Ectodermal cell (in vitro differentiated cells): ENCODE measurements around the gene MS4A5.

ENCODE experiments used
- H3K27ac ChIP-seq: 2 replicates; pipeline ENCODE4 v1.7.0; 2013; ENCODE audit warnings: mild to moderate bottlenecking, low read depth, low read length; ENCODE audit not compliant: insufficient read depth, poor library complexity, severe bottlenecking
- H3K27me3 ChIP-seq: 2 replicates; pipeline ENCODE4 v1.7.0; 2013; ENCODE audit warnings: mild to moderate bottlenecking, low read length; ENCODE audit not compliant: insufficient read depth, control insufficient read depth, poor library complexity, severe bottlenecking
- H3K36me3 ChIP-seq: one replicate; pipeline ENCODE4 v1.7.0; 2013; ENCODE audit warnings: low read length; ENCODE audit not compliant: control insufficient read depth, insufficient read depth
- H3K4me1 ChIP-seq: one replicate; pipeline ENCODE4 v1.7.0; 2013; ENCODE audit warnings: low read length; ENCODE audit not compliant: control insufficient read depth, insufficient read depth
- H3K4me3 ChIP-seq: 2 replicates; pipeline ENCODE4 v1.7.0; 2013; ENCODE audit warnings: low read depth, low read length, control low read depth; ENCODE audit not compliant: insufficient read depth
- H3K9me3 ChIP-seq: 2 replicates; pipeline ENCODE4 v1.7.0; 2013; ENCODE audit warnings: mild to moderate bottlenecking, low read length, moderate library complexity; ENCODE audit not compliant: control insufficient read depth
- whole genome bisulfite sequencing, 2 experiments: methylation state at CpG; one replicate each; pipeline ENCODE4 v1.1.7; 2013; ENCODE audit warnings: missing lambda C conversion rate in 2 of 2; 5-methylcytosine and 5-hydroxymethylcytosine counted together

The MS4A5 gene

DNA sequence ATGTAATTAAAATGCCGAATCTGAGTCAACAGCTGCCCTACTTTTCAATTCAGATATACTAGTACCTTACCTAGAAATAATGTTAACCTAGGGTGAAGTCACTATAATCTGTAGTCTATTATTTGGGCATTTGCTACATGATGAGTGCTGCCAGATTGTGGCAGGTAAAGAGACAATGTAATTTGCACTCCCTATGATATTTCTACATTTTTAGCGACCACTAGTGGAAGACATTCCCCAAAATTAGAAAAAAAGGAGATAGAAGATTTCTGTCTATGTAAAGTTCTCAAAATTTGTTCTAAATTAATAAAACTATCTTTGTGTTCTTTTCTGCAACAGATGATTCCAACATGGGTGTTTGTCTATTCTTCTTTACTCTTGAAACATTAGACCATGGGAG is 40.4 kb downstream of the MS4A5 start:
- Histone ChIP-seq H3K36me3 (no peaks in the 10 kb centered on the region), H3K27ac (no peak overlapping the region), H3K27me3 (no peaks in the 10 kb centered on the region), H3K4me3 (no peak overlapping the region), H3K9me3 (no peaks in the 10 kb centered on the region), H3K4me1 (no peaks in the 10 kb centered on the region)
- 78 to 80% methylated on average over 1 to 2 of the region's 2 CpGs for WGBS, 2 experiments

GRCh38 chr11:60477035-60477445 is 47.7 kb downstream of the MS4A5 start:
- no peaks in the 10 kb centered on the region for H3K36me3 ChIP-seq
- no peaks in the 10 kb centered on the region for H3K27me3 ChIP-seq
- H3K9me3 ChIP-seq: no peaks in the 10 kb centered on the region
- H3K4me3 ChIP-seq: no peak overlapping the region
- H3K4me1 ChIP-seq: no peaks in the 10 kb centered on the region
- 90 to 97% methylated on average over 6 of the region's 6 CpGs for WGBS, 2 experiments
- H3K27ac ChIP-seq: no peak overlapping the region

GRCh38 chr11:60482361-60482760 is 53.0 kb downstream of the MS4A5 start:
- no peaks in the 10 kb centered on the region for H3K9me3 ChIP-seq
- no peak overlapping the region for H3K27ac ChIP-seq
- WGBS, 2 experiments: 57 to 86% methylated on average over 1 to 2 of the region's 2 CpGs
- no peak overlapping the region for H3K4me3 ChIP-seq
- no peaks in the 10 kb centered on the region for H3K27me3 ChIP-seq
- no peaks in the 10 kb centered on the region for H3K36me3 ChIP-seq
- no peaks in the 10 kb centered on the region for H3K4me1 ChIP-seq

DNA sequence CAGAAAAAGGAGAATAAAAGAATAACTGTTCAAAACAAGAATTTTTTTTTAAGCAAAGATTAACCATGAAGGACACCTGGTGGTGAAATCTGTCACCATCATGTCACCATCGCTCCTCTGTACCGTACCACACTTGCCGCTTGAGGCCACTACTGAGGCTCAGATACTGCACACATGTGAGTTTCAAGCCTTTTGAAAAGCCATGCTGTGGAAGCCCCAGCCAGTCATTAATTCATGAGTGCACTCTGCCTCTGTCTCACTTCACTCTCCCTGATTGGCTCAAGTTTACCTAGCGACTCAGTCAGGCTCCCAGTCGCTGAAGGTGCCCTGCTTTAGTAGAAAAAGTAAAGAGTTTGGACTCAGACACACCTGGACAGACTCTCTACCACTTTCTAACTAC is 56.6 kb downstream of the MS4A5 start:
- no peak overlapping the region for H3K4me3 ChIP-seq
- WGBS, 2 experiments: 63 to 71% methylated on average over 5 of the region's 5 CpGs

GRCh38 chr11:60492488-60493009 is 63.2 kb downstream of the MS4A5 start, which contains the start of gene MS4A12:
MS4A12 (plus strand) TSS chr11:60492778; CDS start chr11:60497319, 4,541 bp downstream.
- no peaks in the 10 kb centered on the region for H3K36me3 ChIP-seq
- no peaks in the 10 kb centered on the region for H3K4me1 ChIP-seq
- H3K4me3 ChIP-seq: no peak within 1 kb of the TSS
- H3K9me3 ChIP-seq: no peaks in the 10 kb centered on the region
- H3K27me3 ChIP-seq: no peaks in the 10 kb centered on the region
- WGBS, 2 experiments: 93 to 99% methylated on average over 2 to 4 of the region's 4 CpGs
- no peak within 1 kb of the TSS for H3K27ac ChIP-seq

More for the DNA sequence above, 56.6 kb downstream of the MS4A5 start:
- Histone ChIP-seq H3K9me3 (no peaks in the 10 kb centered on the region), H3K27me3 (no peaks in the 10 kb centered on the region), H3K36me3 (no peaks in the 10 kb centered on the region), H3K4me1 (no peaks in the 10 kb centered on the region), H3K27ac (no peak overlapping the region)

DNA sequence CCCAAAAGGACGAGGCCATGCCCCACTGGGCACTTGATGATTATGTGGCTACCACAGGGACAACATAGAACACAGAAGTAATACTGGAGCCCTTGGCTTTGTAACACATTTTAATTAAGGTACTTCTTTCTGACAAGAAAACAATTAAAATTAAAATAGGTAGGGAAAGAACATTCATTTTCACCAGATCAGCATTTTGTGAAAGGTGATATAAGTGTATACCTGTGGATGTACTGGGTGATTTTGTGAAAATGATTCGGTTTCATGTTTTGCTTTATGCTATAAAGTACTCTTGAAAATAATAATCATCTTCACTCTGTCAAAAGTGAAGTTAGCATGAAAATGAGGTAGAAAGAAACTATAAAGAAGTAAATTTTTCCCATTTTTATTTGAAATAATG is 64.1 kb downstream of the MS4A5 start:
- Histone ChIP-seq H3K9me3 (no peaks in the 10 kb centered on the region), H3K27me3 (no peaks in the 10 kb centered on the region), H3K4me1 (no peaks in the 10 kb centered on the region), H3K4me3 (no peak overlapping the region), H3K36me3 (no peaks in the 10 kb centered on the region), H3K27ac (no peak overlapping the region)
- 93 to 94% methylated on average over 1 of the region's 2 CpGs for WGBS, 2 experiments
